Fibroblast of skin of abdomen (primary cell): ENCODE measurements around the gene MAP3K14.
"Not testable (repeated sequence)": the region's sequence is repeated elsewhere in the genome, so short reads cannot be mapped to it uniquely, and the experiment has no call there.

Experiments used
- DNase-seq: peaks from one replicate; pipeline ENCODE4 v3.0.0-alpha.2; 2013

The MAP3K14 gene

DNA sequence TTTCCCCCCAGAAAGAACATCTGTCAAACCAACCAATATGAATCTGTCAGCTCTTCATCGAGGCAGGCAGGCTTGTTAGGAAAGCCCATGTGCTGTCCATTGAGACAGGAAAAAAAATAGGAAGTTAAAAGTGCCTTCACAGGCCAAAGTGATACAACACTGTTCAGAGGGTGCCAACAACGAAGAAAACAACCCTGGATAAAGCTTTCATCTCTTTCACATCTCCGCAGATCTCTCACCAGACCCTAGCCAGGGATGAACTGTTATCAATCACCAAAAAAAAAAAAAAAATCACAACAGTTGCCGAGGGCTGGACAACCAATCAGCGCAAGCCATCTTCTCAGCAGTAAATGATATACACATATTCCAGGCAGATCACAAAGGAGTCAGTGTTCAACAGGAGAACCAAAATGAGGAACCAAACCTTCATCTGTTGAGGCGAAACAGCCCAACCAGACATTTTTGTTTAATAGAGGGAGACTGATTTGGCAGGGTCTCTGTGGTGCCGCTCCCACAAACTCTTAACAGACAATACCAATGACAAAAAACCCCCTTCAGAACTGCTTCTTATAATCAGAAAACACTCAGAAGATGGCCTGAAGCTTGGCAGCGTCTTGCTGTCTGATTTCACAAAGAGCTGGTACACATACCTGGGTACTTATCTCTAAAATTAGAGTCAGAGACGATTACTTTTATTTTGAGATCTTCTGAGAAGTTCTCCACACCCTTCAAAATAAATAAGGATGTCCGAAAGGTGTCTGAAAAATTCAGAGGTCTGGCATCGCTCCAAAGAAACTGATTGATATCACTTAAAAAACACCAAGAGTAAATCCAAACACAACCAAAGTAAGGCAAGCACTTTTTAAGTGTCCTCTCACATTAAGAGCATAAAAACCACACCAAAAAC lies 1.8 kb downstream of the MAP3K14 start:
- DNase-seq: no peak

DNA sequence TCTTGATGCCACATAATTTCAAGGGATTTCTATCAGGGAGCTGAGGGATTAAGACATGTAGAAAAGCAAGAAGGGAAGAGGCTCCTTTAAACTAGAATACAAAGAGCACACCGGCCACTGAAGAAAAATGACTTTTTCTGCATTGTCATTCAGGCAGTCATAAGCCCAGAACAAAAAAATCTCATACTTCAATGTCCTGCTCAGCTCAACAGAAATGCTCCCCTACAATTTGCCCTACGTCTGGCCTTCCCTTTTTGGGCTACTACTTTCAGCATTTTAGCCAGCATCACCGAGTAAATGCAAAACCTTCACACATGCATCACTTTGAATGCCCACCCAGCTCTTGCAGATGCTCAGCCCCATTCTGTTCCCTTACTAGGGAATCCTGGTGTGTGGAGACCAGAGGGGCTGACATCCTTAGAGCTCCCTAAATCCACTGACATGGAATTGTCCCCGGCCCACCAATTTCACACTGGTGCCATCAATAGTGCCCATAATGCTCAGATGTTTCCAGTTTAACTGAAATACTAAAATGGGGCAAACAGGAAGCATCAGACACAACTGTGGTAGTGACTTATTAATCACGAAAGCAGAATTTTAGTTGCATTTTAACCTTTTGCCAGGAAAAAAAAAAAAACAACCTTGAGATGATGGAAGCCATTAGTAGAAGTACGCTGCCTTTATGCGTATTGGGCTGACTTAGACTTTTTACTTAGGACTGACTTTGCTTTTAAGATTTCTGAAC lies 2.7 kb downstream of the MAP3K14 start:
- no peak for DNase-seq

DNA sequence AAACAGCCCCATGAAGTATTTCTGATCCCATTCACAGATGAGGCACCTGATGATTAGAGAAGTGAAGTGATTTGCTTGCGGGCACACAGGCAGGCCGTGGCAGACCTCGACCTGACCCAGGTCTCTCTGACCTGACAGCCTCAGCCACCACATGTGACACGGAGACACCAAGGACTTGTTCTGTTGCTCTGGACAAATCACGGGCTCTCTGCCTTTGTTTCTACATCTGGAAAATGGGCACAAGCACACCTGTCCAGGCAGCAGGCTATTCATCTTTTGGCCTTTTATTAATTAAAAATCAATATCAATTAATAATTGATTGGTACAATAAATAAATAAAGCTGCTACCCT lies 3.4 kb downstream of the MAP3K14 start:
- DNase-seq: no peak

DNA sequence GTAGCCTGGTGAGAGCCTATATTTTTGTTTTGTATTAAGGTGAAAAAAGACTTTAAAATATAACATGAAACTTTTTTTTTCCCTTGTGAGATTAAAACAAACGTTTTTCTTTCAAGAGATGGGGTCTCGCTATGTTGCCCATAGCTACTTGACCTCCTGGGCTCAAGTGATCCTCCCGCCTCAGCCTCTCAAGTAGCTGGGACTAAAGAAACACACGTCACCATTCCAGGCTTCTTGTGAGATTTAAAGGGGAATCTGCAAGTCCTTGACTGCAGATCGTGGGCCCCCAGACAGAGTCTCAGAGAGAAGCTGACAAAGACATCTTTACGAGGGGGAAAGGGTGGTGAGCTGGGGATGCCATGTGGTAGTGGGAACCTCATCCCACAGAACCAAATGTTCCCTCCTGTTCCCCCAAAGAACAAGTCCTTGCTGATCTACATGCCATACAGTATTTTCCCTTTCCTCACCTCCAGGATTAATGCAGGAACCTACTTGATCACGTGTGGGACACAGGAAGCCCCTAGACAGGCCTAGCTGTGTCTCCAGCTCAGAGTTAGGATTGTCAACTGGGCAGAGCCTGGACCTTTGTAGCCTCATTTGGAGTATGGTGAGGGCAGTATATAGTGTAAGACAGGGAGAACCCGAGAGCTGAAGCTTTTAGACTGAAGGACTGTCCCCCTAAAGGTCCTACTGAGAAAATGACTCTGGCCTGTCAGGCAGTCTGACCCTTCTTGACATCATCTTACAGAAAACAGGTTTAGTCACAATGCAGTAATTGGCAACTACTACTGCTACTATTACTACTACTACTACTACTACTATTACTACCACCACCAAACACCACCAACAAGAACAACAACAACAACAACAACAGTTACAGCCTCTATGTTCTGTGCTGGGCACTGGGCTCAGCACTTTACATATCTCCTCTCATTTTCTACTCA lies 4.1 kb downstream of the MAP3K14 start:
- DNase-seq: no peak

DNA sequence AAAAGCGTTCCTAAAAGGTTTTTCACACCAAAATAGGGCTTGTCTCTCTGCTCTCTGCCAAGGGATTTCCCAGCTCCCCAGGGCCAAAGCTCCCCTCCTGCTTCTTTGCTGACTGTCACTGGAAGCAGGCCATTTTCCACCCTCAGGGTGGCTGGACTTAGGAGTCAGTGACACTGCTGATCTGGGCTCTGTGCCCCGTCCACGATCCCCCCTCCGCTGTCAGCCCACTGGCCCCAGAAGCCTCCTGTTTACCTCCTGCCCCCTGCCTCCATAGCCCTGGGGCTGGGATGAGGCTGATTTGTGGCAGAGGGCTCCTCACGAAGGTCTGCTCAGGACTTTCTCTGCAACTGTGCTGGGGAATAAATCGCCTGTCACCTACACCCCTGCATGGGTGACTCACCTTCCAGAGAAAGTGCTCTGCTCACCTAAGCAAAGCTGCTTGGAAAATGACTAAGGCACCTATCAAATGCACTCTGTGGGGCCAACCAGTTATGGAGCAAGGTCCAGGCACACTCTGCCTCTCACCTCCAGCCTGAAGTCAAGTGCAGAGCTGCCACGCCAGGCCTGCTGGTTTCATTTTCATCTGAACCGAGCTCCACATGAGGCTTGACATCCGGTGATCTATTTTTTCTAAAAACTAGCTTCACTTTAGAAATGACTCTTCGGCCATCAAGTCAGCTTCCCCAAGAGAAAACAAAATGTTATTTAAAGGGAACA lies 4.9 kb downstream of the MAP3K14 start:
- no peak for DNase-seq

DNA sequence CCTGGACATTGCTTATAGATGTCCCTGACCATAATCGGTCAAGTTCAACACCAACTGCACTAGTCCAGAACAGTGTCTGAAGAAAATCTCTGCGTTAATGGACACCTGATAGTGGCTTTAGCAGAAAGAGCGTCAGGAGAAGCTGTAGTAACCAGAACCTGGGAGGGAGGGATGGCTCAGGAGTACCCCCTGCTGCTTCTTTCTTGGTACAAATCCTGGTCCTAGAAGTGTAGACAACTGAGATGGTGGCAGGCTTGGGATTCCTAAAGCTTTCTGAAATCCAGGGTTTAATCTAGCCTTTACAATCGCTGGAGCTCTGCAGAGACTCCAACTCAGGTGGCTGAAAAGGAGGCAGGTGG lies 5.4 kb downstream of the MAP3K14 start:
- DNase-seq: no peak

DNA sequence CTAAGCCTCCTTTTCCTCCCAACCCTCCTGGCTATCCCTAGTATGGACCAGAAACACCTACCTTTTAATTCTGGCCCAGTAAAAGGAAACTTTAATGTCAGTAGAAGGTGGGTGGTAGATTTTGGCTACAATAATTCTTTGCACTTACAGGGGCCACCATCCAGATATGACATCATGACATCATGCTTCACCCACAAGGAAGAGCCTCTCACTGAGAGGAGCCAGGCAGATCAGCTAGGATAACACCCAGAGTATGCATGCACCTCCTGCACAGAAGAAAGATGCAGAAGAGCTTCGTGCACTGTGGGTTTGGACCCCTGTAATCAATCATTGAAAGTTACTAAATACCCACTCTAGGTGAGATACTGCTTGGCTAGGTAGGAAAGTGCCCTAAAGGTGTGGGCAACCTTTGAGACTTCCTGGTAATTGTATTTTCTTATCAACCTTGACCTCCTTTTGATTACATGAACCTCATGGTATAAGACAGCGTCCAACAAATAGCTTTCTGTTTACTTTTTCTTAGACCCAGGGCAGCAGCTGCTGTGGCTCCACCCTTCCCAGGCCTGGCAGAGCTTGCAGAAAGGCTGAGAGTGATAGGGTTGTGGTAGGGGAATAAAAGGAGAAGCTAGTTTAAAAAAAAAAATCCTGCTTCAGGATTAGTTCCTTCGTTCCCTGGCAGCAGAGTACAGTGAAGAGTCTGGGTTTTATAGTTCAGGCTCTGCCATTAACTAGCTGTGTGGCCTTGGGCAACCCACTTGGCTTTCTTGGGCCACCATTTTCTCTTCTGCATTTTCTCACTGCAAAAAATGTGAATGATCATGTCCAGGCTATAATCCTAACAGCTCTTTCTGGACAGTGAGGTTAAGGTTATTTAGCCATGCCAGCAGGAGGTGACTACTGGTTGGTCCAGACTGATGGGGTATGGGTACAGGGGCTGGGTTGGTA lies 6.2 kb downstream of the MAP3K14 start:
- DNase-seq: no peak

DNA sequence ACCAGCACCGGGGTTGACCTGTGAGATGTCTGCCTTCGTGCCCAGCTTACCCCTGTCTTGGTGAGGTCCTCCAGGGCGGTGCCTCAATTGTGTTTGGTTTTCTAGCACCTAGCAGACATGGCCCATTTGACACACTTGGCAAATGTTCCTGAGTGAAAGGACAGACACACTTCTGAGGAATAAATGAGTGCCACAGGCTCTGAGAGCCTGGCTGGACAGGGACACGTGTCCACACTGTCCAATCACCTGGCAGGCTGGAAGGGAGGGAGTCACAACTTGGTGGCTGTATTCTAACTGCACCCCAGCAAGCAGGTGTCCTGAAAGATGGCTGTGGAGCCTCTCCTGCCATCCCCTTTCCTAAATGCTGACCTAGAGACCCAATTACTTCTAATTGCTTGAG lies 7.4 kb downstream of the MAP3K14 start:
- DNase-seq: no peak

DNA sequence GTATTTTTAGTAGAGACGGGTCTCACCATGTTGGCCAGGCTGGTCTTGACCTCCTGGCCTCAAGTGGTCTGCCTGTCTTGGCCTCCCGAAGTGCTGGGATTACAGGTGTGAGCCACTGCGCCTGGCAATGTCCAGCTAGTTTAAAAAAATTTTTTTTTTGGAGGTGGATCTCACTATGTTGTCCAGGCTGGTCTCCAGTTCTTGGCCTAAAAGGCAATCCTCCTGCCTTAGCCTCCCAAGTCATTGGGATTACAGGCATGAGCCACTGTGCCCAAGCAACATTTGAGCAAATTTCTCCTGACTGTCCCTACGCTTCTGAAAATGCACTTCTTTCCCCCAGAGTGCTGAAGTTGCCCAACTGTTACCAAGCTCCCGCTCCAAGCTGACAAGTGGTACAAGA lies 8.0 kb downstream of the MAP3K14 start:
- no peak for DNase-seq

DNA sequence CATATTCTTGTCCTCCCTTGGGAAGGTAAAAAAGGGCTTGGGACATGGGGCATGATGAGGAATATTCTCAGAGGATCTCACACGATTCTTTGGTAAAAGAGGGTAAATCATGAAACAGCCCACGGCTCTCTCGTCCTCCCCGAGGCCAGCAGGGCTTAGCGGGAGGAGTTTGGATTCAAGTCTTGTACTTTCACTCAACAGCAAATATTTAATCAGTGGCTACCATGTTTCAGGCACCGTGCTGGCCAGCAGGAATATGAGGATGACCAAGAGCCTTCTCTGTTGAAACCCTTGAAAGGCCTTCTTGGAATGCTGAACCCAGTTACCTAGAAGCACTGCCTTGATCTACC lies 8.8 kb downstream of the MAP3K14 start:
- no peak for DNase-seq

DNA sequence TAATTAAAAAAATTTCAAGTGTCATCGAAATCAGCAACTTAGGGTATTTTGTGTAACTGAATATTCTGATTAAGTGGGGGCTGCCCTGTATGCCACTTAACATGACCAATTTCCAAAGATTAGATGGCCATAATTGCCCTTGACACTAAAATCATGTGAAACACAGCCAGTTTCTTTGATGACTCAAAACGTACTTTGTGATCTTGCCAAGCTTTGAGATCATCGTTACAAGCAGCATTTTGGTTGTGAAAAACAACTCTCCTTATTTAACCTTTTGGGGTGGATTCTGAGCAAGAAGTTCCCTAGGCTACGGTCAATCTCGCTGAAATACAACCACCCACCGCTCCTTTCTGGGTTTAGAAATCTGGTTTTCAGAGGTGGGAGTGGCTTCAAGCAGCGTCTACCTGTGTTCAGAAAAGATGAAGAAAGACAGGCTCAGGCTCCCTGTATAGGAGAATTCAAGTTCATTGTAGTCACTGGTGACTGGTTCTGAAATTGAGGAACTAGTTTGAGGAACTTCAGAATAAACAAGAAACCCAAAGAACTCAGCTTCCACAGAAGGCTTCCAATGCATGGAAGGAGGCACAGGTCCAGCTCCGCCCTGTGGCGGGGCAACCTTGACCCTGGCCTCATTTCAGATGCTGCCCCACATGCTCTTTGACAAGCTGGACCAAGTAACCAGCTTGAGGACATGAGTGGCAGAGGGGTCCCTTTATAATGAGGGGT lies 9.4 kb downstream of the MAP3K14 start:
- DNase-seq: peak; percentile 82

DNA sequence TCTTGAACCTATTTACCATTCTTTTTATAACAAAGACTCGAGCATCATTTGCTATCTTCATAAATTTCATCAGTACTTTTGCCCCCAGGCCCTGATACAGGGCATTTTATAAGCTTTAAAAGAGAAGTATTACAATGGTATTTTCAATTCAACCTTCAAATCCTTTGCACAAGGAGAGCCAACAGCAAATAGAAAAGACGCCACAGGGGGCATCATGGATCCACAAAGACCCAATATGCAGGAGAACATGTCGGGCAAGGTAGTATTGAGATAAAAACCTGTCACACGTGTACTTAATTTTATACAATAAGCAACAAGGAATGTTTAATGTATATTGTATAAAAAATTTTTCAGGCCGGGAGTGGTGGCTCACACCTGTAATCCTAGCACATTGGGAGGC lies 10.2 kb downstream of the MAP3K14 start:
- no peak for DNase-seq

DNA sequence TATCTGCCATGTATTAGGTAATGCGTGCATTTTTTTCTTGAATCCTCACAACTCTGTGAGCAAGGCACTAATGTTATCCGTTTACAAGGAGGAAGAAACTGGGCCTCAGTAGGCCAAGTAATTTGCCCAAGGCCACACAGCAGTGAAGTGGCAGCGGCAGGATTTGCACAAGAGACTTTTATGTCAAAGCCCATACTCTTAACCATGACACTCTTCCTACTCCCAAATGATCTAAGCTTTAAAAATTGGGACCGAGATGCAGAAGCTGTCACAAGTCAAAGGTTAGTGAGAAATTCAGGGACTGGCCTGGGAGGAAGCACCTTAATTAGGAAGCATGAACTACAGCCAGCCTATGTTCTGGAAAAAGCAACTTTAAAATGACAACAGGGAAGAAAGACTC lies 10.7 kb downstream of the MAP3K14 start:
- DNase-seq: no peak

DNA sequence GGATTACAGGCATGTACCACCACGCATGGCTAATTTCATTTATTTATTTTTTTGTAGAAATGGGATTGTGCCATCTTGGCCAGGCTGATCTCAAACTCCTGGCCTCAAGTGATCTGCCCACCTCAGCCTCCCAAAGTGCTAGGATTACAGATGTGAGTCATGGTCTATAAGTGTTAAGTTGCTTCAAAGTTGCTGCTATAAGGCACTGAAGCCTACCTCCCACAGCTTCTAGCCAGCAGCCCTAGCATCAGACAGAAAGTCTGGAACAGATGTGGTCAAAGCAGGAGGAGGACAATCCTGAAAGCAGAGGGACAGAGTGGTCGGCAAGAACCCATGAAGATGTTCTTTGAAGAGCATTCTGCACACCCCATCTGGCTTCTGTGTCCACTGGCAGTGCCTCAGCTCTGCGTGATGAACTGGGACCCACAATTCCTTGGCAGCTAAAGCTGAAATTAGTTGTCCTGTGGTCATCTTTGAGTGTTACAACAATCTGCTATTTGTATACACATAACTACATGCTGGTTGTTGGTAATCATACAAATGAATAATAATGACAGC lies 11.2 kb downstream of the MAP3K14 start:
- peak; percentile 72 for DNase-seq

DNA sequence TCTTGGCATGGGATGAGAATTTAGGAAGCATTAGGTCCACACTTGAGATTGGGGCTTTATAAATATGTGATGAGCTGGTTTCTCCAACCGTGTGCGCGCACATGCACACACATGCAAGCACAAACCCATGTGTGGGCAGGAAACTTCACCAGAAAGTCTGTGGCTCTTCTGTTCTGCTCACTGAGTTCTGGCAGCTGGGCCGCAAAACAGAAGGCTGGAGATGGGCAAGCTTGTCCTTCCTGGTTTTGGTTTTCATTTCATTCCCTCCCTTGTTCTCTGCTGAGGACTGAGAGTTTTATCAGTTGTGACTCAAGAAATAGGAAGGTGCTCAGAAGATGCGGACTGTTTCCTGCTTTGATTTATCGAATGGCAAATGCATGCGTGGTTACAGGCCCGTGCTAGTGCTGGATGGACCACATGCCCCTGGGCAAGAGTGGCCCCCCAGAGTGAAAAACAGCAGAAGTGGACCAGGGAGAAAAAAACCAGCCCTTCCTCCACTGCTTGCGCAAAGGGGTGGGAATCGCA lies 14.1 kb downstream of the MAP3K14 start:
- peak; percentile 69 for DNase-seq

DNA sequence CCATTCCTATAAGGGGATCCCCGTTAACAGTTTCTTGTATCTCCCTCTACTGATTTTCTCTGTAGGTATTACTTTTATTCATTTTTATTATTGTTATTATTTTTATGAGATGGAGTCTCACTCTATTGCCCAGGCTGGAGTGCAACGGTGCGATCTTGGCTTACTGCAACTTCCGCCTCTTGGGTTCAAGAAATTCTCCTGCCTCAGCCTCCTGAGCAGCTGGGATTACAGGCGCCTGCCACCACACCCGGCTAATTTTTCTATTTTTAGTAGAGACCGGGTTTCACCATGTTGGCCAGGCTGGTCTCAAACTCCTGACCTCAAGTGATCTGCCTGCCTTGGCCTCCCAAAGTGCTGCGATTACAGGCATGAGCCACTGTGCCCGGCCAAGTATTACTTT lies 14.6 kb downstream of the MAP3K14 start:
- not testable (repeated sequence) for DNase-seq

DNA sequence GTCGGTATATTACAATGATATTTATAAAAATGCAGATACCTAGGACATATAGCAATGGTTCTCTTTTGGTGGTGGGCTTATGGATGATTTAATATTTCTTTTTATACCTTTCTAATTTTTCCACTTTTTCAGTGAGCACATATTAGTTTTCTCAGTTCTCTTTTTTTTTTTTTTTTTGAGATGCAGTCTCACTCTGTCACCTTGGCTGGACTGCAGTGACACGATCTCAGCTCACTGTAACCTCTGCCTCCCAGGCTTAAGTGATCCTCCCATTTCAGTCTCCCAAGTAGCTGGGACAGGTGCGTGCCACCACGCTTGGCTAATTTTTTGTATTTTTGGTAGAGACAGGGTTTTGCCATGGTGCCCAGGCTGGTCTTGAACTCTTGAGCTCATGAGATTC lies 15.1 kb downstream of the MAP3K14 start:
- DNase-seq: no peak

DNA sequence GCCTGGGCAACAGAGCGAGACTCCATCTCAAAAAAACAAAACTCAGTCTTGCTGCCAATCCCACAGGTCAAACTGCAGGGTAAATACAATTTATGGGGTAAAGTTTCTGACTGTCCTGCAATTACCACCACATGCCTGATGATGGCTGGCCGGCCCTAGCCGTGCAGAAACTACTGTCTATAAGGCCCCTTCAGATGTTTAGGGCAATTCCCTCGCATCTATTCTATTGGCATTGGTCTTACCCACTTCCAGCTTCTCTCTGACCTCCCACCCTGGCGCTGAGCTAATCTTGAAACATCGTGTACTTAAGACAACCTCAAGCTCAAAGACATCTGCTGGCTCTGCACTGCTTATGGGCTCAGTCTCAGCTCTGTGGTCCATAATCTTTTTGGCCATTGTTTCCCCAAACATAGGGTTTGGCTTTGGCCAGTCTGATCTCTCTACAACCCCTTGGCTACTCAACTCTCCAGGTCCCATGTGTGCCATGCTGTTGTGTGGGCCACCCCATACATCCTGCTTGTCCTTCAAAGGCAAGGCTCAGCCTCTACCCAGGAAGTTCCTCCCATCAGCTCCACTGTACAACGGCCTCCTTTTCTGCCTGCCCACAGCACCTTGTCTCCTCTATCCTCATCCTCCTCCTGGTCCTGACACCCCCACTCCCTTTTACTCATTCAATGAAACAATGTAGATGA lies 16.6 kb downstream of the MAP3K14 start:
- DNase-seq: no peak

DNA sequence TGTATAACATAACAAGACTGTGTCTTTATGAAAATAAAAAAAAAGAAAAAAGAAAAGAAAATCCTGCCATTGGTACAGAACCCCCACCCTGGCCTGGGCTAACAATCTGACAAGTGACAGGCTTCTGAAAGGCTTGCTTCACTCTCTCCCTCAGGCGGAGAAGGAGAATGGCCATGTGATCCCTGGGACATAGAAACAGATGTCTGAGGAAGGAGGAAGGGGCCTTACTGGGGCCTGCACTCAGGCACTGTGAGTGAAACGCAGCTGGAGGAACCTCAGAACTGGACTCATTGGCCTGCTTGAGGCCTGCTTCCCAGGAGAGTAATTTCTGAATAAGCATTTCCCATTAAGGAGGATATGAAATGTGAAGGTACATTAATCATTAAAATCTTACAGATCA lies 17.5 kb downstream of the MAP3K14 start:
- DNase-seq: peak; percentile 41
